GM23338 (cell line): ENCODE data around the gene NNMT. TPM values are rescaled to one million over a fixed set of nuclear protein-coding genes. Genes with fewer than 3 reads are reported as not detected.

Experiments used
- ATAC-seq: fragments of 200-7000 bp; cut with Tn5 transposase; 3 replicates; pipeline ENCODE4 v1.9.1; 2020
- DNase-seq: peaks from one replicate; pipeline ENCODE4 v3.0.0-alpha.2; 2015; ENCODE audit warnings: low spot score
- H2AFZ ChIP-seq: fragments of 200-600 bp; sonication (generic); 2 replicates; pipeline ENCODE4 v1.8.0; 2016; ENCODE audit warnings: antibody characterized with exemption, mild to moderate bottlenecking, moderate library complexity
- H3F3A ChIP-seq: fragments of 200-600 bp; sonication (generic); replicated peaks from 2 replicates; pipeline ENCODE4 v1.8.0; 2017; ENCODE audit warnings: antibody characterized with exemption, mixed run types, low read depth
- H3K27ac ChIP-seq: fragments of 200-600 bp; sonication (generic); 2 replicates; pipeline ENCODE4 v1.6.1; 2016; ENCODE audit warnings: low read depth
- H3K27me3 ChIP-seq: fragments of 200-600 bp; sonication (generic); 2 replicates; pipeline ENCODE4 v1.8.0; 2016; ENCODE audit warnings: mild to moderate bottlenecking, mixed run types, moderate library complexity; ENCODE audit not compliant: insufficient read depth
- H3K36me3 ChIP-seq: fragments of 200-600 bp; sonication (generic); 2 replicates; pipeline ENCODE4 v1.8.0; 2016; ENCODE audit warnings: mild to moderate bottlenecking; ENCODE audit not compliant: insufficient read depth
- H3K4me1 ChIP-seq: fragments of 200-600 bp; sonication (generic); 2 replicates; pipeline ENCODE4 v1.8.0; 2016; ENCODE audit warnings: mild to moderate bottlenecking, moderate library complexity; ENCODE audit not compliant: insufficient read depth
- H3K4me2 ChIP-seq: fragments of 200-600 bp; sonication (generic); 2 replicates; pipeline ENCODE4 v1.7.1; 2017; ENCODE audit warnings: mixed run types
- H3K4me3 ChIP-seq: fragments of 200-600 bp; sonication (generic); 2 replicates; pipeline ENCODE4 v1.6.1; 2016; ENCODE audit warnings: mixed run types
- H3K79me2 ChIP-seq: fragments of 200-600 bp; sonication (generic); replicated peaks from 2 replicates; pipeline ENCODE4 v1.8.0; 2017; ENCODE audit warnings: mild to moderate bottlenecking; ENCODE audit not compliant: insufficient read depth
- H3K9me2 ChIP-seq: fragments of 200-600 bp; sonication (generic); 2 replicates; pipeline ENCODE4 v1.8.0; 2017; ENCODE audit not compliant: insufficient read depth
- H4K20me1 ChIP-seq: fragments of 200-600 bp; sonication (generic); replicated peaks from 2 replicates; pipeline ENCODE4 v1.8.0; 2017; ENCODE audit warnings: mild to moderate bottlenecking; ENCODE audit not compliant: insufficient read depth
- H3K27ac Mint-ChIP-seq: 2 replicates; pipeline ENCODE4 v1.8.0; 2020; ENCODE audit warnings: inconsistent platforms, mild to moderate bottlenecking, moderate library complexity, mixed read lengths
- H3K27me3 Mint-ChIP-seq: 3 replicates; pipeline ENCODE4 v1.8.0; 2022; ENCODE audit warnings: low read depth, mild to moderate bottlenecking, moderate library complexity, mixed read lengths, inconsistent platforms; ENCODE audit not compliant: insufficient read depth, poor library complexity
- H3K36me3 Mint-ChIP-seq: 3 replicates; pipeline ENCODE4 v1.8.0; 2021; ENCODE audit warnings: low read depth, mild to moderate bottlenecking, inconsistent platforms, moderate library complexity, mixed read lengths
- H3K4me1 Mint-ChIP-seq: 3 replicates; pipeline ENCODE4 v1.8.0; 2020; ENCODE audit warnings: mild to moderate bottlenecking, inconsistent platforms, mixed read lengths
- H3K4me3 Mint-ChIP-seq: 3 replicates; pipeline ENCODE4 v1.8.0; 2021; ENCODE audit warnings: moderate library complexity, mild to moderate bottlenecking, inconsistent platforms, mixed read lengths
- H3K9me3 Mint-ChIP-seq: 3 replicates; pipeline ENCODE4 v1.8.0; 2020; ENCODE audit warnings: moderate library complexity, mild to moderate bottlenecking, inconsistent platforms, mixed read lengths
- CREB1 ChIP-seq: fragments of 250-450 bp; sonication (Bioruptor Pico); IDR thresholded peaks from 2 replicates; pipeline ENCODE4 v1.5.0; 2020; ENCODE audit warnings: low read depth, mild to moderate bottlenecking, moderate library complexity
- EZH2 ChIP-seq: fragments of 200-600 bp; sonication (generic); IDR thresholded peaks from one replicate; pipeline ENCODE4 v1.8.0; 2017; ENCODE audit warnings: antibody characterized with exemption, mild to moderate bottlenecking, low read depth; ENCODE audit not compliant: unreplicated experiment
- EZH2phosphoT487 ChIP-seq: fragments of 200-600 bp; sonication (generic); IDR thresholded peaks from one replicate; pipeline ENCODE4 v1.8.1; 2018; ENCODE audit warnings: antibody characterized with exemption; ENCODE audit not compliant: unreplicated experiment
- JUNB ChIP-seq: IDR thresholded peaks from one replicate; pipeline ENCODE4 v1.6.1; 2016; ENCODE audit warnings: antibody characterized with exemption; ENCODE audit not compliant: unreplicated experiment
- NANOG ChIP-seq: IDR thresholded peaks from 2 replicates; pipeline ENCODE4 v1.6.1; 2016; ENCODE audit warnings: antibody characterized with exemption, borderline replicate concordance
- POLR2AphosphoS5 ChIP-seq: IDR thresholded peaks from 2 replicates; pipeline ENCODE4 v1.6.1; 2016; ENCODE audit warnings: antibody characterized with exemption, low read depth
- STAT1 ChIP-seq: IDR thresholded peaks from one replicate; pipeline ENCODE4 v1.6.1; 2016; ENCODE audit warnings: antibody characterized with exemption; ENCODE audit not compliant: unreplicated experiment
- ZNF114 ChIP-seq: fragments of 250-450 bp; sonication (Bioruptor Pico); IDR thresholded peaks from 2 replicates; pipeline ENCODE4 v1.5.0; 2020; ENCODE audit warnings: mild to moderate bottlenecking, moderate library complexity
- ZNF331 ChIP-seq: fragments of 250-450 bp; sonication (Bioruptor Pico); IDR thresholded peaks from 2 replicates; pipeline ENCODE4 v1.5.0; 2020; ENCODE audit warnings: low read depth, mild to moderate bottlenecking, moderate library complexity
- polyA plus RNA-seq: library from polyadenylated mRNA; unstranded; fragments of >200 nt; fragmentation: Nextera tagmentation; extraction: Ambion mirVana; gene quantifications from 2 replicates; pipeline ENCODE4 v1.2.1, GENCODE V29; 2016
- total RNA-seq: library from RNA; depleted of rRNA; stranded (reverse); fragments of >200 nt; shearing (Covaris generic); gene quantifications from 2 replicates; pipeline ENCODE4 v1.2.3, GENCODE V29; 2014
- TF ChIP-seq, protein P1 (sequence below): fragments of 250-450 bp; sonication (Bioruptor Pico); IDR thresholded peaks from 2 replicates; pipeline ENCODE4 v1.5.0; 2020; ENCODE audit warnings: mild to moderate bottlenecking, moderate library complexity
- TF ChIP-seq, protein P2 (sequence below): IDR thresholded peaks from 2 replicates; pipeline ENCODE4 v1.6.1; 2016; ENCODE audit warnings: antibody characterized with exemption
- TF ChIP-seq, protein P3 (sequence below): IDR thresholded peaks from one replicate; pipeline ENCODE4 v1.6.1; 2018; ENCODE audit warnings: antibody characterized with exemption; ENCODE audit not compliant: unreplicated experiment
- TF ChIP-seq, protein P4 (sequence below), 2 experiments: fragments of 200-600 bp in 1 of 2; sonication (generic) in 1 of 2; conservative IDR thresholded peaks; 2 replicates each; pipeline versions ENCODE4 v1.5.1 to v1.6.1; 2016 to 2017; ENCODE audit warnings: antibody characterized with exemption in 2 of 2, low read depth in 2 of 2, mild to moderate bottlenecking in 2 of 2, moderate library complexity in 1 of 2

NNMT gene
- total and polyA plus RNA-seq, 2 experiments from 2014 or later = 0.40 TPM; not detected in 1

DNA sequence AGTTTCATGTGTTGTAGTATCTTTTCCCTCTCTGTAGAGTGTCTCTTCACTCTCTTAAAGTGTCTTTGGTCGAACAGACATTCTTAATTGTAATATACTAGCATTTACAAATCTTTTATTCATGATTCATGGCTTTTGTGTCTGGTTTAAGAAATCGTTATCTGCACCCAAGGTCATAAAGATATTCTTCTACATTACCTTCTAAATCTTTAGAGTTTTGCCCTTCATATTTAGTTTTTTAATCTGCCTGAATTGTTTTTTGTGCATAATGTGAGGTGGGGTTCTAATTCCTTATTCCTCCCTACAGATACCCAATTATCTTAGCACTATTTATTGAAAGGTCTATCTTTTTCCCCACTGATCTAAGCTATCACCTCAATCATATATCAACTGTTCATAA is 9.0 kb upstream of the NNMT start:
- no peak overlapping the region for H3K27ac Mint-ChIP-seq
- Histone ChIP-seq H3K4me3 (no peak overlapping the region), H3K27ac (no peak overlapping the region), H3K4me2 (no peak overlapping the region), H3K79me2 (no peaks in the 10 kb centered on the region), H3F3A (no peaks in the 10 kb centered on the region), H3K36me3 (no peaks in the 10 kb centered on the region), H3K4me1 (0 out of 2 replicates have a peak, but pooled peaks cover 13% of the 10 kb centered on the region), H3K9me2 (no peaks in the 10 kb centered on the region), H4K20me1 (no peaks in the 10 kb centered on the region), H3K27me3 (no peaks in the 10 kb centered on the region), H2AFZ (no peak overlapping the region)
- DNase-seq (no peak), ATAC-seq (no peak)
- no peaks in the 10 kb centered on the region for H3K27me3 Mint-ChIP-seq
- H3K4me3 Mint-ChIP-seq = no peak overlapping the region
- peaks cover 20% of the 10 kb centered on the region; the same call in 2 of the 3 replicates for H3K4me1 Mint-ChIP-seq
- TF ChIP-seq ZNF114 = no peak
- no peak for TF ChIP-seq ZNF331 (CRISPR knock-in tag)
- TF ChIP-seq, protein P1, sequence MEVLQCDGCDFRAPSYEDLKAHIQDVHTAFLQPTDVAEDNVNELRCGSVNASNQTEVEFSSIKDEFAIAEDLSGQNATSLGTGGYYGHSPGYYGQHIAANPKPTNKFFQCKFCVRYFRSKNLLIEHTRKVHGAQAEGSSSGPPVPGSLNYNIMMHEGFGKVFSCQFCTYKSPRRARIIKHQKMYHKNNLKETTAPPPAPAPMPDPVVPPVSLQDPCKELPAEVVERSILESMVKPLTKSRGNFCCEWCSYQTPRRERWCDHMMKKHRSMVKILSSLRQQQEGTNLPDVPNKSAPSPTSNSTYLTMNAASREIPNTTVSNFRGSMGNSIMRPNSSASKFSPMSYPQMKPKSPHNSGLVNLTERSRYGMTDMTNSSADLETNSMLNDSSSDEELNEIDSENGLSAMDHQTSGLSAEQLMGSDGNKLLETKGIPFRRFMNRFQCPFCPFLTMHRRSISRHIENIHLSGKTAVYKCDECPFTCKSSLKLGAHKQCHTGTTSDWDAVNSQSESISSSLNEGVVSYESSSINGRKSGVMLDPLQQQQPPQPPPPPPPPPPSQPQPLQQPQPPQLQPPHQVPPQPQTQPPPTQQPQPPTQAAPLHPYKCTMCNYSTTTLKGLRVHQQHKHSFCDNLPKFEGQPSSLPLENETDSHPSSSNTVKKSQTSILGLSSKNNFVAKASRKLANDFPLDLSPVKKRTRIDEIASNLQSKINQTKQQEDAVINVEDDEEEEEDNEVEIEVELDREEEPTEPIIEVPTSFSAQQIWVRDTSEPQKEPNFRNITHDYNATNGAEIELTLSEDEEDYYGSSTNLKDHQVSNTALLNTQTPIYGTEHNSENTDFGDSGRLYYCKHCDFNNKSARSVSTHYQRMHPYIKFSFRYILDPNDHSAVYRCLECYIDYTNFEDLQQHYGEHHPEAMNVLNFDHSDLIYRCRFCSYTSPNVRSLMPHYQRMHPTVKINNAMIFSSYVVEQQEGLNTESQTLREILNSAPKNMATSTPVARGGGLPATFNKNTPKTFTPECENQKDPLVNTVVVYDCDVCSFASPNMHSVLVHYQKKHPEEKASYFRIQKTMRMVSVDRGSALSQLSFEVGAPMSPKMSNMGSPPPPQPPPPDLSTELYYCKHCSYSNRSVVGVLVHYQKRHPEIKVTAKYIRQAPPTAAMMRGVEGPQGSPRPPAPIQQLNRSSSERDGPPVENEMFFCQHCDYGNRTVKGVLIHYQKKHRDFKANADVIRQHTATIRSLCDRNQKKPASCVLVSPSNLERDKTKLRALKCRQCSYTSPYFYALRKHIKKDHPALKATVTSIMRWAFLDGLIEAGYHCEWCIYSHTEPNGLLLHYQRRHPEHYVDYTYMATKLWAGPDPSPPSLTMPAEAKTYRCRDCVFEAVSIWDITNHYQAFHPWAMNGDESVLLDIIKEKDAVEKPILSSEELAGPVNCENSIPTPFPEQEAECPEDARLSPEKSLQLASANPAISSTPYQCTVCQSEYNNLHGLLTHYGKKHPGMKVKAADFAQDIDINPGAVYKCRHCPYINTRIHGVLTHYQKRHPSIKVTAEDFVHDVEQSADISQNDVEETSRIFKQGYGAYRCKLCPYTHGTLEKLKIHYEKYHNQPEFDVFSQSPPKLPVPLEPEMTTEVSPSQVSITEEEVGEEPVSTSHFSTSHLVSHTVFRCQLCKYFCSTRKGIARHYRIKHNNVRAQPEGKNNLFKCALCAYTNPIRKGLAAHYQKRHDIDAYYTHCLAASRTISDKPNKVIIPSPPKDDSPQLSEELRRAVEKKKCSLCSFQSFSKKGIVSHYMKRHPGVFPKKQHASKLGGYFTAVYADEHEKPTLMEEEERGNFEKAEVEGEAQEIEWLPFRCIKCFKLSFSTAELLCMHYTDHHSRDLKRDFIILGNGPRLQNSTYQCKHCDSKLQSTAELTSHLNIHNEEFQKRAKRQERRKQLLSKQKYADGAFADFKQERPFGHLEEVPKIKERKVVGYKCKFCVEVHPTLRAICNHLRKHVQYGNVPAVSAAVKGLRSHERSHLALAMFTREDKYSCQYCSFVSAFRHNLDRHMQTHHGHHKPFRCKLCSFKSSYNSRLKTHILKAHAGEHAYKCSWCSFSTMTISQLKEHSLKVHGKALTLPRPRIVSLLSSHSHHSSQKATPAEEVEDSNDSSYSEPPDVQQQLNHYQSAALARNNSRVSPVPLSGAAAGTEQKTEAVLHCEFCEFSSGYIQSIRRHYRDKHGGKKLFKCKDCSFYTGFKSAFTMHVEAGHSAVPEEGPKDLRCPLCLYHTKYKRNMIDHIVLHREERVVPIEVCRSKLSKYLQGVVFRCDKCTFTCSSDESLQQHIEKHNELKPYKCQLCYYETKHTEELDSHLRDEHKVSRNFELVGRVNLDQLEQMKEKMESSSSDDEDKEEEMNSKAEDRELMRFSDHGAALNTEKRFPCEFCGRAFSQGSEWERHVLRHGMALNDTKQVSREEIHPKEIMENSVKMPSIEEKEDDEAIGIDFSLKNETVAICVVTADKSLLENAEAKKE (CRISPR knock-in tag) = no peak
- TF ChIP-seq, protein P2, sequence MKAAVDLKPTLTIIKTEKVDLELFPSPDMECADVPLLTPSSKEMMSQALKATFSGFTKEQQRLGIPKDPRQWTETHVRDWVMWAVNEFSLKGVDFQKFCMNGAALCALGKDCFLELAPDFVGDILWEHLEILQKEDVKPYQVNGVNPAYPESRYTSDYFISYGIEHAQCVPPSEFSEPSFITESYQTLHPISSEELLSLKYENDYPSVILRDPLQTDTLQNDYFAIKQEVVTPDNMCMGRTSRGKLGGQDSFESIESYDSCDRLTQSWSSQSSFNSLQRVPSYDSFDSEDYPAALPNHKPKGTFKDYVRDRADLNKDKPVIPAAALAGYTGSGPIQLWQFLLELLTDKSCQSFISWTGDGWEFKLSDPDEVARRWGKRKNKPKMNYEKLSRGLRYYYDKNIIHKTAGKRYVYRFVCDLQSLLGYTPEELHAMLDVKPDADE = no peak
- TF ChIP-seq, protein P3, sequence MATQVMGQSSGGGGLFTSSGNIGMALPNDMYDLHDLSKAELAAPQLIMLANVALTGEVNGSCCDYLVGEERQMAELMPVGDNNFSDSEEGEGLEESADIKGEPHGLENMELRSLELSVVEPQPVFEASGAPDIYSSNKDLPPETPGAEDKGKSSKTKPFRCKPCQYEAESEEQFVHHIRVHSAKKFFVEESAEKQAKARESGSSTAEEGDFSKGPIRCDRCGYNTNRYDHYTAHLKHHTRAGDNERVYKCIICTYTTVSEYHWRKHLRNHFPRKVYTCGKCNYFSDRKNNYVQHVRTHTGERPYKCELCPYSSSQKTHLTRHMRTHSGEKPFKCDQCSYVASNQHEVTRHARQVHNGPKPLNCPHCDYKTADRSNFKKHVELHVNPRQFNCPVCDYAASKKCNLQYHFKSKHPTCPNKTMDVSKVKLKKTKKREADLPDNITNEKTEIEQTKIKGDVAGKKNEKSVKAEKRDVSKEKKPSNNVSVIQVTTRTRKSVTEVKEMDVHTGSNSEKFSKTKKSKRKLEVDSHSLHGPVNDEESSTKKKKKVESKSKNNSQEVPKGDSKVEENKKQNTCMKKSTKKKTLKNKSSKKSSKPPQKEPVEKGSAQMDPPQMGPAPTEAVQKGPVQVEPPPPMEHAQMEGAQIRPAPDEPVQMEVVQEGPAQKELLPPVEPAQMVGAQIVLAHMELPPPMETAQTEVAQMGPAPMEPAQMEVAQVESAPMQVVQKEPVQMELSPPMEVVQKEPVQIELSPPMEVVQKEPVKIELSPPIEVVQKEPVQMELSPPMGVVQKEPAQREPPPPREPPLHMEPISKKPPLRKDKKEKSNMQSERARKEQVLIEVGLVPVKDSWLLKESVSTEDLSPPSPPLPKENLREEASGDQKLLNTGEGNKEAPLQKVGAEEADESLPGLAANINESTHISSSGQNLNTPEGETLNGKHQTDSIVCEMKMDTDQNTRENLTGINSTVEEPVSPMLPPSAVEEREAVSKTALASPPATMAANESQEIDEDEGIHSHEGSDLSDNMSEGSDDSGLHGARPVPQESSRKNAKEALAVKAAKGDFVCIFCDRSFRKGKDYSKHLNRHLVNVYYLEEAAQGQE = no peak
- TF ChIP-seq EZH2 = no peak
- no peak for TF ChIP-seq STAT1
- TF ChIP-seq CREB1 (CRISPR knock-in tag) = no peak
- TF ChIP-seq EZH2phosphoT487 = no peak
- no peak for TF ChIP-seq POLR2AphosphoS5
- TF ChIP-seq, protein P4, sequence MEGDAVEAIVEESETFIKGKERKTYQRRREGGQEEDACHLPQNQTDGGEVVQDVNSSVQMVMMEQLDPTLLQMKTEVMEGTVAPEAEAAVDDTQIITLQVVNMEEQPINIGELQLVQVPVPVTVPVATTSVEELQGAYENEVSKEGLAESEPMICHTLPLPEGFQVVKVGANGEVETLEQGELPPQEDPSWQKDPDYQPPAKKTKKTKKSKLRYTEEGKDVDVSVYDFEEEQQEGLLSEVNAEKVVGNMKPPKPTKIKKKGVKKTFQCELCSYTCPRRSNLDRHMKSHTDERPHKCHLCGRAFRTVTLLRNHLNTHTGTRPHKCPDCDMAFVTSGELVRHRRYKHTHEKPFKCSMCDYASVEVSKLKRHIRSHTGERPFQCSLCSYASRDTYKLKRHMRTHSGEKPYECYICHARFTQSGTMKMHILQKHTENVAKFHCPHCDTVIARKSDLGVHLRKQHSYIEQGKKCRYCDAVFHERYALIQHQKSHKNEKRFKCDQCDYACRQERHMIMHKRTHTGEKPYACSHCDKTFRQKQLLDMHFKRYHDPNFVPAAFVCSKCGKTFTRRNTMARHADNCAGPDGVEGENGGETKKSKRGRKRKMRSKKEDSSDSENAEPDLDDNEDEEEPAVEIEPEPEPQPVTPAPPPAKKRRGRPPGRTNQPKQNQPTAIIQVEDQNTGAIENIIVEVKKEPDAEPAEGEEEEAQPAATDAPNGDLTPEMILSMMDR (conservative IDR thresholded peaks at IDR 0.05; ENCODE audit: low read depth in 2 of 2) = no peak
- TF ChIP-seq JUNB = no peak
- no peak for TF ChIP-seq NANOG
- no peaks in the 10 kb centered on the region for H3K9me3 Mint-ChIP-seq
- H3K36me3 Mint-ChIP-seq = no peaks in the 10 kb centered on the region
